HG03025 (cell line): Measurements from ENCODE around the gene CATSPERE.
"Not testable (repeated sequence)": the region's sequence is repeated elsewhere in the genome, so short reads cannot be mapped to it uniquely, and the experiment has no call there.

Experiments used
- ATAC-seq: cut with Tn5 transposase; IDR thresholded peaks from one replicate; pipeline ENCODE4 v1.9.1; 2021; ENCODE audit warnings: mild to moderate bottlenecking, moderate library complexity; ENCODE audit not compliant: unreplicated experiment, low FRiP score

The CATSPERE gene

DNA sequence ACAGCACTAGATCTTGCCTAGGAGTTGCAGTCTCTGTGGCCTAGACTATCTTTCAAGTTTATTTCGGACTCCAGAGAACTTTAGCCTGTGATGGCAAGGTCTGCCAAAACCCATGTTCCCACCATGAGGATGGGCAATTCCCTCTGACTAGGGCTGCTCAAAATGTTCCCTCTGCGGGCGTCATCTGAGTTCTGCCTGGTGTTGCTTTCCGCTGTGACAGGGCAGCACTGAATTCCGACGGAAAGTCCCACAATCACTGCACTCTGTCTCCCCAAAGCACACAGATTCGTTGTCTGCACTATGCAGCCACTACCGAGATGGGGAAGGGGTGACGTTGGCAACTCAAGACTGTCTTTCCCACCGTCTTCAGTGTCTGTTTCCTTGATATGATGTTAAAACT is 75.2 kb downstream of the CATSPERE start:
- no peak for ATAC-seq

GRCh38 chr1:244545511-244545910 is 84.4 kb downstream of the CATSPERE start:
- ATAC-seq, result no peak

DNA sequence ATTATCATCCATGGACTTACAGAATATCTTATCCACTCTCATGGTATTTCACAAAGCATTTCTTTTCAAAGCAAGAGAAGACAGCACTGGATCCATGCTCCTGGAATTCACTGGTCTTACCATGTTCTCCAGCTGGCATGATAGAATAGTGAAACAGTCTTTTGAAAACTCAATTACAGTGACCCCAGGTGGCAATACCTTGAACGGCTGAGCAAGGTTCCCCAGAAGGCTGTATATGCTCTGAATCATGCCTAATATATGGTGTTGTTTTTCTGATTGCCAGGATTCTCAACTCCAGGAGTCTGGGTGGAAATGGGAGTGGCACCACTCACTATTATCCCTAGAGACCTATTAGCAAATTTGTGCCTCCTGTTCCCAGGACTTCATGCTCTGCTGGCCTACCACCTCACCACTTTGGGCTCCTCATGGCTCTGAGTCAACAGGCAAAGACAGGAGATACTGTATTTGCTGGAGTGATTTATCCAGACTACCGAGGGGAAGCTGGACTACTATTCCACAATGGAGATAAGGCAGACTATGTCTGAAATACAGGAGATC is 87.6 kb downstream of the CATSPERE start:
- no peak for ATAC-seq

DNA sequence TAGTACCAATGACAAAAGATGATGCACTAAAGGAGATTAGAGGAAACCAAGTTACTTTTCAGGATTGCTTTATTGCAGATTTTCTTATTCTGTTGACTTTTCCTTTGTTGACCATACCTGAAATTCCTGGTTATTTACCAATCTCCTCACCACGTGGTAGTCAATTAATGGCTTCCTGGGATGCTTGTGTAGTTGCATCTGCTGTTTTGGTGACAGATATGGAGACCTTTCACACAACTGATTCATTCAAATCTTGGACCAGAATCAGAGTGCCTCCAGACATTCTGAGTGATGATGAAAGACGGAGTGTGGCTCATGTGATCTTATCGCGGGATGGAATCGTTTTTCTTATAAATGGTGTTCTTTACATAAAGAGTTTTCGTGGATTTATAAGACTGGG is 91.3 kb downstream of the CATSPERE start:
- ATAC-seq, result no peak

GRCh38 chr1:244556263-244556662 is 95.2 kb downstream of the CATSPERE start:
- ATAC-seq, result no peak

DNA sequence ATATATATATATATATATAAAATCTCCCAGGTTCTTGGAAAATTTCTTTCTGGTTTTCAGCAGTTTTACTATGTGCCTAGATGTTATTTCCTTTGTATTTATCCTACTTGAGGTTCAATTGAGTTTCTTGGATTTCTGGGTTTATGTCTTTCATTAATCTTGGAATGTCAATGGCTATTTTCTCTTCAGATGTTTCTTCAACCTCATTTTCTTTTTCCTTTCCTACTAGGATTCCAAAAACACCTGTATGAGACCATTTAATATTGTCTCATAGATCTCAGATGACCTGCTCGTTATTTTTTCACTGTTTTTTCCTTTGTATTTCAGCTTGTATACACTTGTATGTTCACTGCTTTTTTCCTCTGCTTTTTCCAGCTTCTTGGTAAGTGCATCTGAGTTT is 96.5 kb downstream of the CATSPERE start:
- ATAC-seq, result no peak

- ATAC-seq, result no peak
Observed at GRCh38 chr1:244559561-244559960, 98.5 kb downstream of the CATSPERE start.

DNA sequence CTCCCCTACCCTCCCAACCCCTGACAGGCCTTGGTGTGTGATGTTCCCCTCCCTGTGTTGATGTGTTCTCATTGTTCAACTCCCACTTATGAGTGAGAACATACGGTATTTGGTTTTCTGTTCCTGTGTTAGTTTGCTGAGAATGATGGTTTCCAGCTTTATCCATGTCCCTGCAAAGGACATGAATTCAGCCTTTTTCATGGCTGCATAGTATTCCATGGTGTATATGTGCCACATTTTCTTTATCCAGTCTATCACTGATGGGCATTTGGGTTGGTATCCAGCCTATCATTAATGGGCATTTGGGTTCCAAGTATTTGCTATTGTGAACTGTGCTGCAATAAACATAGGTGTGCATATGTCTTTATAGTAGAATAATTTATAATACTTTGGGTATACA is 101.8 kb downstream of the CATSPERE start:
- not testable (repeated sequence) for ATAC-seq

GRCh38 chr1:244573768-244574167 is 112.7 kb downstream of the CATSPERE start:
- no peak for ATAC-seq

GRCh38 chr1:244576259-244576892 is 115.3 kb downstream of the CATSPERE start:
- ATAC-seq, result no peak

DNA sequence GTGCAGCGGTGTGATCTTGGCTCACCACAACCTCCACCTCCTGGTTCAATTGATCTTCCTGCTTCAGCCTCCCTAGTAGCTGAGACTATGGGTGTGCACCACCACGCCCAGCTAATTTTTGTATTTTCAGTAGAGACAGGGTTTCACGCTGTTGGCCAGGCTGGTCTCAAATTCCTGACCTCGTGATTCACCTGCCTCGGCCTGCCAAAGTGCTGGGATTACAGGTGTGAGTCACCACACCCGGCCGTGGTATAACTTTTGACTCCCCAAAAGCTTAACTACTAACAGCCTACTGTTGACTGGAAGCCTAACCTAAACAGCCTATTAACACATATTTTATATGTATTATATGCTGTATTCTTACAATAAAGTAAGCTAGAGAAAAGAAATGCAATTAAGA is 117.1 kb downstream of the CATSPERE start:
- not testable (repeated sequence) for ATAC-seq

- no peak for ATAC-seq
Observed at GRCh38 chr1:244583358-244583982, 122.4 kb downstream of the CATSPERE start.

DNA sequence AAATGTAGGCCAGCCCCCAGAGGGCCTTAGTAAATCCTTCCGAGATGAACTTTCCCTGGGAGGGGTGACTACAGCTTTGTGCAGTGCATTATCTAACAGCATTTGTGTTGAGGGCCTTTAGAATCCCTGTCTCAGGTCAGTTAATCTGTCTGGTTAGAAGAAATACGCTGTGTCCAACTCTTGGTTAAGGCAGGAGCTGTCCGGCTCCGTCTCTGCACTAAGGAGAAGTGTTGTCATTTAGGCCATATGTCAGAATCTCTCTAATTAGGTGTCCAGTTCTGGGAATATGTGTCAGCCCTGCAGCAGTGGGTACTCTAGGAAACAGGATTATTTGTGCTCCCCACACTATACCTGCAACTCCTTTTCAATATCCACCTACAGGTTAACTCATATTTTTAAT is 124.8 kb downstream of the CATSPERE start:
- ATAC-seq, result no peak

GRCh38 chr1:244590670-244591069 is 129.6 kb downstream of the CATSPERE start:
- ATAC-seq, result no peak

DNA sequence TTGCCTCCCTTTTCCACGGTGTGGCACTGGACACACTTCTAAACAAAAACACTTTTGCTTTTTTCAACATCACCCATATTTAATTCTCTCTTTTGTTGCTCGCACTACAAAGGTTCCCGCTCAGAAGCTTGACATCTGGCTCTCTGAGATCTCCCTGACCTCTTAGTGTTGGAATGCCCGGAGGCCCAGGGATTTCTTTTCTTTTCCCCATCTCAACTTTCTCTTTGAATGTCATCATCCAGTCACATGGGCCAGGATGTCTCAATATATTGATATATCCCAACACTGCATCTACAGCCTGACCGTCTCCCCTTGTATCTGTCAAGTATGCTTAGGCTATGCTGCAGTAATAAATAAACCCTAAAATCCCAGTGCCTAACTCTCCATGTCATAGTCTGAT is 137.5 kb downstream of the CATSPERE start:
- no peak for ATAC-seq

- ATAC-seq, result no peak
Observed at GRCh38 chr1:244599937-244600350, 138.9 kb downstream of the CATSPERE start.

GRCh38 chr1:244601336-244601735 is 140.3 kb downstream of the CATSPERE start:
- no peak for ATAC-seq

DNA sequence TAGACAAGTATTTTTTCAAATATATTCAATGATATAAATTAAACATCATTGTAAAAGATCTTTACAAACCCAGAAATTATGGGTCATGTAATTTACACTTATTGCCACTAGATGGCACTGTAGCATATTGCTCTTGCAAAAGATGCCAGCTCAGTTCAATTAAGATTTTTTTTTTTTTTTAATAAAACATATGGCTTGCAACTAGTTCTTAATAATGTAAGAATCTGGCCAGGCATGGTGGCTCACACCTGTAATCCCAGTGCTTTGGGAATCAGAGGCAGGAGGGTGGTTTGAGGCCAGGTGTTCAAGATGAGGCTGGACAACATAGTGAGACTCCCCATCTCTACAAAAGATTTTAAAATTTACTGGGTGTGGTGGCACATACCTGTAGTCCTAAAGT is 142.4 kb downstream of the CATSPERE start:
- no peak for ATAC-seq

DNA sequence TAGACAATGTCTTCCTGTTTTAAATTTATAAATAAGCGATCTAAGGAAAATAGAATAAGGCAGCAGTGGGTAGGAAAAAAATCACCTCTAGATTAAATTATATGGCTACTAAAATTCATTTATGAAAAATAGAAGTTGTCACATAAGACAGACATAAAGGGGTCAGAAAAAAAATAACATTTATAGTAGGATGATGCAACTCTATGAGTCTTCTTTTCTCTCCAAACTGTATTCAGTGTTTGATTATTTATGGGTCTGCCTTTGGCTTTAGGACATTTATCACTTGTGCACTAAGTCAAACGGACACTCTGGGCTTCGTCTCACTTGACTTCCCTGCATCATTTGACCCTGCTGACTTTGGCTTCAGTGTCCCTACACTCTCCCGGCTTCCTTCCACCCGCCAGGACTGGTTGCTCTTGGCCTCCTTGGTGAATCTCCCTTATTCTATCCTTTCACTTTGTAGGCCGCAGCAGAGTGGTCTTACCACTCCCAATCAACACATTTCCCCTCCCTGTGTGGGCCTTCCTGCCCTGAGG is 144.8 kb downstream of the CATSPERE start:
- ATAC-seq, result no peak

DNA sequence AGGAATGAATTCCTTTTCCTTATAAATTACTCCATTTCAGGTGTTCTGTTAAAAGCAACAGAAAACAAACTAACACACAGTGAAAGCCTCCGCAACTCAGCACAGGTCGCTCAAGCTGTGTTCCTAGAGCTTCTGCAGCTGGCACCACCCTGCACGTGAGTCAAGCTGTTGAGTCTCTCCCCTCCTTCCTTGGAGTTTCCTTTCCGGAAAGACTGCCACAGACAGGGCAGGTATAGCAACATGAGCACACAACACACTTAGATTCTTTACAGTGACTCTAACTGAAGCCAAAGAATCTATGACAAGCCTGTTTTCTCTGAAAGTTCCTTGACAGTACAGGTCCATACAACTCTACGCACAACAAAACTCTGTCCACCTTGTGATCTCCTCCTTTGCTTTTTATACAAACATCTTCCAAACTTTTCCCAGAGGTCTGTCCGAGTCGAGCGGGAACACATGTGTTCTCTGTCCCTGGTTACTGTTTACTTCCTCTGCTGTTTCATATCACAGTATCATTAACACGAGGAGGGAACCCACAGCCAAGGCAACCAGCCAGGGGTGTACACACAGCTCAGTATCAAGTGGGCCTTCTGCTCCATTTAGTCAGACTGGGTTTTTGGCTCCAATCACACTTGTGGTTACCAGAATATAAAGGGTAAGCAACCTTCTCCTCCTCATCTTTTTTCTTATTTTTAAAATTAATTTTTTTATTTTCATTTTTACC is 153.2 kb downstream of the CATSPERE start:
- no peak for ATAC-seq

DNA sequence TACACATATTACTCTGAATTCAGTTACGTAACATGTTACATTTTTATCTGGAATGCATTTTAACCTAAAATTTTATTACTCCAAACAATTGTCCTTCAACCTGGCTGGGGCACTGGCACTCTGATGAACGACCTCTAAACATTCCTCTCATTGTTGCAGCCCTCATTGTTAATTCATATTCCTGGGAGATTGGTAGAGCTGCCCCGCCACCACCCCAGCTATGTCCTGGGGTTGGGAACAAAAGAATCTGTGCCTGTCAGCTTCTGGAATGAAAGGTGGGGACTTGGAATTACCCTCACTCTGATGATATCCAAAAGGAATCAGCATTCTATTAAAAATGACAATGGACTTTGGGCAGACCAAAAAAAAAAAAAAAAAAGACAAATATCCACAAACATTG is 153.8 kb downstream of the CATSPERE start:
- ATAC-seq, result no peak
